Kidney (tissue), 14 donors: ENCODE measurements around the gene CLMN. TPM values are rescaled to one million over a fixed set of nuclear protein-coding genes. Genes with fewer than 3 reads are reported as not detected.

ENCODE experiments used
- DNase-seq, 5 donors: peaks; one replicate each; pipeline ENCODE4 v3.0.0-alpha.2; 2013 to 2020
- FAIRE-seq: peaks from 2 replicates; lab custom pipeline; 2012; peaks lifted over from hg19 to GRCh38; lab: Jason Lieb, UNC
- H3K27ac ChIP-seq, 2 donors: one replicate each; pipeline ENCODE4 v1.7.0; 2013; ENCODE audit warnings: low read depth in 2 of 2, low read length in 2 of 2, inconsistent platforms in 1 of 2
- H3K27me3 ChIP-seq: one replicate; pipeline ENCODE4 v1.7.1; 2013; ENCODE audit warnings: low read length, inconsistent platforms; ENCODE audit not compliant: control insufficient read depth, insufficient read depth
- H3K36me3 ChIP-seq, 3 donors: one replicate each; pipeline versions ENCODE4 v1.7.0 to v1.7.1; 2013; ENCODE audit warnings: low read length in 3 of 3, control low read depth in 1 of 3, inconsistent platforms in 1 of 3; ENCODE audit not compliant: insufficient read depth in 3 of 3, control insufficient read depth in 2 of 3
- H3K4me1 ChIP-seq, 3 donors: one replicate each; pipeline versions ENCODE4 v1.7.0 to v1.7.1; 2013; ENCODE audit warnings: low read length in 3 of 3, inconsistent platforms in 1 of 3, low read depth in 1 of 3; ENCODE audit not compliant: control insufficient read depth in 2 of 3, insufficient read depth in 2 of 3
- H3K4me3 ChIP-seq, 3 donors: one replicate each; pipeline versions ENCODE4 v1.7.0 to v1.8.1; 2013; ENCODE audit warnings: low read length in 3 of 3, control low read depth in 1 of 3, inconsistent platforms in 1 of 3
- H3K9ac ChIP-seq, 3 donors: one replicate each; pipeline versions ENCODE4 v1.7.0 to v1.7.1; 2013; ENCODE audit warnings: low read length in 3 of 3, control low read depth in 1 of 3, inconsistent platforms in 1 of 3
- H3K9me3 ChIP-seq, 3 donors: one replicate each; pipeline versions ENCODE4 v1.7.0 to v1.7.1; 2013; ENCODE audit warnings: low read length in 3 of 3, control low read depth in 1 of 3, inconsistent platforms in 1 of 3; ENCODE audit not compliant: control insufficient read depth in 2 of 3, insufficient read depth in 1 of 3
- CTCF ChIP-seq: IDR thresholded peaks from 3 replicates; pipeline ENCODE4 v1.5.1; 2012; ENCODE audit warnings: mild to moderate bottlenecking, moderate library complexity, borderline replicate concordance; ENCODE audit not compliant: insufficient read depth; ENCODE audit errors: extremely low read depth
- intact Hi-C: fragments of 100-400 bp; cut with DNase I; formaldehyde crosslinking; loops from one replicate; pipeline ENCODE4 v1.11.1; 2022
- polyA plus RNA-seq: library from polyadenylated mRNA; stranded (reverse); fragments of 350-450 nt; fragmentation: Illumina TruSeq; extraction: RNeasy Lipid Tissue Mini Kit (QIAGEN cat#74804); gene quantifications from one replicate; pipeline ENCODE4 v1.2.3, GENCODE V29; 2014; ENCODE audit warnings: low read depth, low replicate concordance; ENCODE audit not compliant: insufficient read depth
- total RNA-seq: library from RNA; stranded (reverse); fragmentation: NEBNext Ultra II Directional; extraction: Animal tissue kit (Norgen Biotek cat#: 25700); gene quantifications from one replicate; pipeline ENCODE4 v1.2.1, GENCODE V29; 2021
- donor health status: control.
- donor health status: control.
- donor health status: control.
- donor health status: control.
- donor health status: control.
- donor health status: DM: yes; HTN: yes; CAD: no.
- donor health status: Normal renal cell carcinoma (clear cell type).

Gene CLMN
- total and polyA plus RNA-seq, 2 donors from 2014 or later: 33.1 to 151 TPM

- no peak for DNase-seq
- Histone ChIP-seq H3K27ac (no peak overlapping the region), H3K4me3 (no peak overlapping the region), H3K27me3 (no peaks in the 10 kb centered on the region), H3K4me1 (peaks cover 0 to 2% (median 0%) of the 10 kb centered on the region in 3 donors), H3K9ac (no peak overlapping the region), H3K9me3 (no peaks in the 10 kb centered on the region), H3K36me3 (peaks cover 0 to 35% (median 7%) of the 10 kb centered on the region in 3 donors)
- TF ChIP-seq CTCF: no peak
- FAIRE-seq: no peak
- intact Hi-C loops: no loop called here
Measured at GRCh38 chr14:95196826-95197545, 122.7 kb downstream of the CLMN start.

- DNase-seq (peak in 1 of 5 donors; percentile 51), FAIRE-seq (no peak)
- Histone ChIP-seq H3K27ac (no peak overlapping the region), H3K9ac (no peak overlapping the region), H3K4me1 (peaks cover 0 to 2% (median 0%) of the 10 kb centered on the region in 3 donors), H3K36me3 (peaks cover 0 to 35% (median 6%) of the 10 kb centered on the region in 3 donors), H3K4me3 (no peak overlapping the region), H3K9me3 (no peaks in the 10 kb centered on the region), H3K27me3 (no peaks in the 10 kb centered on the region)
- intact Hi-C loops: no loop called here
- no peak for TF ChIP-seq CTCF
Measured at GRCh38 chr14:95196268-95196667, 123.4 kb downstream of the CLMN start.

GRCh38 chr14:95195031-95195430 is 124.7 kb downstream of the CLMN start:
- no peak for DNase-seq
- H3K9me3 ChIP-seq: no peaks in the 10 kb centered on the region
- H3K9ac ChIP-seq: no peak overlapping the region
- no peak for FAIRE-seq
- peaks cover 0 to 2% (median 0%) of the 10 kb centered on the region in 3 donors for H3K4me1 ChIP-seq
- TF ChIP-seq CTCF: no peak
- H3K4me3 ChIP-seq: no peak overlapping the region
- H3K36me3 ChIP-seq: peaks cover 0 to 28% (median 6%) of the 10 kb centered on the region in 3 donors
- intact Hi-C loops: no loop called here
- no peaks in the 10 kb centered on the region for H3K27me3 ChIP-seq
- no peak overlapping the region for H3K27ac ChIP-seq

- Histone ChIP-seq H3K27ac (no peak overlapping the region), H3K36me3 (peaks cover 0 to 26% (median 6%) of the 10 kb centered on the region in 3 donors), H3K9me3 (no peaks in the 10 kb centered on the region), H3K4me1 (peaks cover 0 to 3% (median 3%) of the 10 kb centered on the region in 3 donors), H3K27me3 (no peaks in the 10 kb centered on the region), H3K9ac (no peak overlapping the region), H3K4me3 (no peak overlapping the region)
- intact Hi-C loops: no loop called here
- FAIRE-seq (no peak), DNase-seq (no peak)
- no peak for TF ChIP-seq CTCF
Measured at GRCh38 chr14:95193081-95193480, 126.6 kb downstream of the CLMN start.
